Measurements from ENCODE around the gene DDC. TPM values are rescaled to one million over a fixed set of nuclear protein-coding genes. Genes with fewer than 3 reads are reported as not detected.
"Not testable (repeated sequence)": the region's sequence is repeated elsewhere in the genome, so short reads cannot be mapped to it uniquely, and the experiment has no call there.

The DDC gene
- total RNA-seq, 2 donors from 2014 or later = not detected

DNA sequence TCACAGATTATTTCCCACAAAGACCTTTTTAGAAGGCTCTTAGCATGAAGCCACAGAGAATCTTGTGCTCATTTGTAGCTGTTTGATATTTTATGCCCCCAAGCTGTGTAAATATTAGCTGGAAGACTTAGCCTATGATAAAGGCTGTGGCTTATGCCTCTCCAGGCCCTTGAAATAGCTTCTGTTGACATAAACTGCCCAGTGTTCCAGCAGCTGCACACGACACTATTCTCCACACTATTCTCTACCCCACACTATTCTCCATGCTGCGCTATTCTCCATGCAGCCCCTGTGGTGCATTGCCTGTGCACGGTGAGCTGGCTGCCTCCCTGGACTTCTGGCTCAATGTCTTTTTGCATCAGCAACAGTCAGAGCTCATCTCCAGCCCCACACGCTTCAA, 13.1 kb downstream of the DDC start:
- Histone ChIP-seq H3K36me3 (no peaks in the 10 kb centered on the region), H3K9me3 (no peaks in the 10 kb centered on the region), H3K4me3 (no peak overlapping the region), H3K27ac (no peak overlapping the region), H3K27me3 (no peaks in the 10 kb centered on the region), H3K4me1 (no peaks in the 10 kb centered on the region)
- DNase-seq (ENCODE audit: low spot score) = no peak
- TF ChIP-seq, protein P1, sequence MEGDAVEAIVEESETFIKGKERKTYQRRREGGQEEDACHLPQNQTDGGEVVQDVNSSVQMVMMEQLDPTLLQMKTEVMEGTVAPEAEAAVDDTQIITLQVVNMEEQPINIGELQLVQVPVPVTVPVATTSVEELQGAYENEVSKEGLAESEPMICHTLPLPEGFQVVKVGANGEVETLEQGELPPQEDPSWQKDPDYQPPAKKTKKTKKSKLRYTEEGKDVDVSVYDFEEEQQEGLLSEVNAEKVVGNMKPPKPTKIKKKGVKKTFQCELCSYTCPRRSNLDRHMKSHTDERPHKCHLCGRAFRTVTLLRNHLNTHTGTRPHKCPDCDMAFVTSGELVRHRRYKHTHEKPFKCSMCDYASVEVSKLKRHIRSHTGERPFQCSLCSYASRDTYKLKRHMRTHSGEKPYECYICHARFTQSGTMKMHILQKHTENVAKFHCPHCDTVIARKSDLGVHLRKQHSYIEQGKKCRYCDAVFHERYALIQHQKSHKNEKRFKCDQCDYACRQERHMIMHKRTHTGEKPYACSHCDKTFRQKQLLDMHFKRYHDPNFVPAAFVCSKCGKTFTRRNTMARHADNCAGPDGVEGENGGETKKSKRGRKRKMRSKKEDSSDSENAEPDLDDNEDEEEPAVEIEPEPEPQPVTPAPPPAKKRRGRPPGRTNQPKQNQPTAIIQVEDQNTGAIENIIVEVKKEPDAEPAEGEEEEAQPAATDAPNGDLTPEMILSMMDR (IDR thresholded peaks at IDR 0.05) = no peak

DNA sequence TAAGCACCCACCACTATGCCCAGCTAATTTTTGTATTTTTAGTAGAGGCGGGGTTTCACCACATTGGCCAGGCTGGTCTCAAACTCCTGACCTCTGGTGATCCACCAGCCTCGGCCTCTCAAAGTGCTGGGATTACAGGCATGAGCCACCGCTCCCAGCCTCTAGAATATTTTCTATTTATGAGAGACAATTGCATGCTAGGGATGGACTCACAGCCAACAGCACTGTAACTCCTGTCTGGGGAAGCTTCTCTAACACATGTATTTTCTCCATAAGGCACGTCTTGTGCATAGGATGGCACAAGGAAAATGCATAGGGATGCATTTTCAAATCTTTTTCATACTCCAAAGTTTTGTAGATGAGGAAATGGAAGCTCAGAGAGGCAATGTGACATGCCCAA, 19.6 kb downstream of the DDC start:
- H3K27me3 ChIP-seq; H3K4me3 ChIP-seq; DNase-seq (ENCODE audit: low spot score); H3K4me1 ChIP-seq; H3K27ac ChIP-seq; H3K9me3 ChIP-seq; H3K36me3 ChIP-seq: not testable (repeated sequence)

DNA sequence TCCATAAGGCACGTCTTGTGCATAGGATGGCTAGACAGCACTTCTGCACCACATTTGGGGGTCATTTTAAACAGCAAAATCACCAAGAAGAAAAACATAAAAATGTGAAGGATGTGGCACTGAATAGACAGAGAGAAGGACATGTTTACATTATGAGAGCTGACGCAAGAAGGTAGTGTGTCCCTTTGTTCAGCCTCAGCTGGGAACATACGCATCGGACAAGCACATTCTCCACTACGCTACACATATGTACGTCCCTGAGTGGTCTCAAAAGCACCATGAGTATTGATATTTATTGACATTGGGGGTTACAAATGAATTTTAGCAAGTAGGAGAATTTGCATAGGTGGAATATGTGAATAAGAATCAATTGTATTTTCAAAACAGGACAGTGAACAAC, 20.2 kb downstream of the DDC start:
- no peak for DNase-seq (ENCODE audit: low spot score)
- Histone ChIP-seq H3K4me1 (no peaks in the 10 kb centered on the region), H3K27ac (no peak overlapping the region), H3K9me3 (no peaks in the 10 kb centered on the region), H3K4me3 (no peak overlapping the region), H3K27me3 (no peaks in the 10 kb centered on the region), H3K36me3 (no peaks in the 10 kb centered on the region)
- TF ChIP-seq, protein P1 (IDR thresholded peaks at IDR 0.05) = no peak

DNA sequence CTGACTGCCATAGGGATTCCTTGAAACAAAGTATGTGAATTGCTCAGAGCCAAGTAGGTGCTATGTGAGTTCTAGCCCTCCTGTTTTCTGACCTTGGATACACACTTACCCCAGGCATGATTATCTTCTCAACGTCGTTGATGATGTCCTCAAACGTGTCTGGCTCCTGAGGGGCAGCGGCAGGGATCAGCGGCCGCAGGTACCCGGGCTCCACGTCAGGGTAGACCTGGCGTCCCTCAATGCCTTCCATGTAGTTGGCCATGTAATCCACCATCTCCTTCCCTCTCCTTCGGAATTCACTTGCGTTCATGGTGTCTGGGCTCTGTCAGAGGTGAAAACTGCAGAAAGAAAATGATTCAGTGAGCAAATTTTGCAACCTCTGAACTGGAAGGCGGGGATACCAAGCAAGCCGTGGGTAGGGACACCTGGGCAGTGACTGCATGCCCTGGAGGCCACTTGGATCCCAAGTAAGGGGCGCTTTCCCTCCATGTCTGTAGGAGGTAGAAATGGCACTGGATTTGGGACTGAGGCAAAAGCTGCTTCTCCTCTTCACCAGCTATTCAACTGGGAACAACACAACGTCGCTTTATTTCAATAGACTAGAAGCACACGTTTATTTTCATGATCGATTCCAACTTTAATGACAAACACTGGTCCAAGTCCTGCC, 21.3 kb downstream of the DDC start:
- Histone ChIP-seq H3K9me3 (no peaks in the 10 kb centered on the region), H3K4me1 (no peaks in the 10 kb centered on the region), H3K27ac (no peak overlapping the region), H3K4me3 (no peak overlapping the region), H3K36me3 (no peaks in the 10 kb centered on the region), H3K27me3 (no peaks in the 10 kb centered on the region)
- TF ChIP-seq, protein P1 (IDR thresholded peaks at IDR 0.05) = no peak
- no peak for DNase-seq (ENCODE audit: low spot score)

DNA sequence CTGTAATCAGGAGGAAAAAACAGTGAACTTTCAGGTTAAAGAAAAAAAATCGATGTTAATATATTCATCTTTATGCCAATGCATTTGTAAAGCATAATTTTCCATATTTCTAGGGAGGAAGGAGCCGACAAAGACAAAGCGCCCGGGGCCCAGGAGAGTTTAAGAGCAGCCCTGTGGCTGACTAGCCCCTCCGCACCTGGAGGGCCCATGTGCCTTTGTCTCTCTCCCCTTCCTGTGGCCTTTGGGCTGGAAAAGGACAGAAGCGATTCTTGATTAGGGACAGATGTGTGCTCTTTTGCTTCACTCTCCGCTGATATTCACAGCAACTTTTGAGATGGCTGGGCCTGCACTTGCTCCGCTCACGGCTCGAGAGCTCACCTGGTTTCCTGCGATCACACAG, 23.1 kb downstream of the DDC start:
- Histone ChIP-seq H3K36me3 (no peaks in the 10 kb centered on the region), H3K4me3 (no peak overlapping the region), H3K27ac (no peak overlapping the region), H3K9me3 (no peaks in the 10 kb centered on the region), H3K27me3 (no peaks in the 10 kb centered on the region), H3K4me1 (no peaks in the 10 kb centered on the region)
- DNase-seq (ENCODE audit: low spot score) = no peak
- TF ChIP-seq, protein P1 (IDR thresholded peaks at IDR 0.05) = no peak

DNA sequence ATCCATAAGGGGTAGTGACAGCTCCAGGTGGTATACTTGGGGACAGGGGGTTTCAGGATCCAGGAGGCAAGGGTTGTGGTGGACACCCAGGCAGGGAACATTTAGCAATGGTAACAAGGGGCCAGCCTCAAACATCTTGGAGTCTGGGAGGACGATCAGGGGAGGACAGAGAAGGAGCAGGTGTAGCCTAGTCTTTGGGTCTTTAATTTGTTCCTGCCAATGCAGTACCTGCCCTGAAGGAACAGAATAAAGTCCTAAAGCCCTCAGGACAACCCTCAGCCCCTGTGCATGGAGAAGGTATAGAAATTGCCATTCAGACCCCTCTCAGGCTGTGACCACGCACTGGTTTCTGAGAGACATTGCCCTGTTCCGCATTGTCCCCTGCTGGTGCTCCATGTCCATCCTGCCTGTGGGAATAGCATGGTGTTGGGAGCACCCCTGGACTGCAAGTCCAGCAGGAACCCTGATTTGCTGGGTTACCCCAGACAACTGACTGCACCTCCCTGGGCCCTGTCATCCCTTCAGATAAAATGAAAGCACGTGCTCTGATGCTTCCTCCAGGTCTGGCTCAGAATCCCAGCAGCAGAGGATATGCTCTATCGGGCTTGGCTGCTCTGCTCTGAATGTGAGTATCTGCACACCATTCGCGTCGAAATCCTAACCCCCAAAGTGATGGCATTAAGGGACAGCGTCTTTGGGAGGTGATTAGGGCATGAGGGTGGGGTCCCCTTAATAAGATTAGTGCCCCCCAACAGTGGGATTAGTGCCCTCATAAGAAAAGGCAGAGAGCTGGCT, 24.2 kb downstream of the DDC start:
- no peak for DNase-seq (ENCODE audit: low spot score)
- no peaks in the 10 kb centered on the region for H3K4me1 ChIP-seq
- H3K4me3 ChIP-seq = no peak overlapping the region
- no peaks in the 10 kb centered on the region for H3K27me3 ChIP-seq
- no peaks in the 10 kb centered on the region for H3K9me3 ChIP-seq
- TF ChIP-seq, protein P1 (IDR thresholded peaks at IDR 0.05) = no peak
- no peaks in the 10 kb centered on the region for H3K36me3 ChIP-seq
- no peak overlapping the region for H3K27ac ChIP-seq
